Bronchial epithelial cell (primary cell): ENCODE measurements around the gene WFS1. TPM values are rescaled to one million over a fixed set of nuclear protein-coding genes. Genes with fewer than 3 reads are reported as not detected.

ENCODE experiments used
- DNase-seq: peaks from one replicate; pipeline ENCODE4 v3.0.0-alpha.2; 2010; ENCODE audit warnings: low read depth
- FAIRE-seq: peaks from 2 replicates; lab custom pipeline; 2011; peaks lifted over from hg19 to GRCh38; lab: Jason Lieb, UNC
- H3K27me3 ChIP-seq: 2 replicates; pipeline ENCODE4 v1.5.1; 2011; ENCODE audit warnings: low read length; ENCODE audit not compliant: control insufficient read depth, insufficient read depth
- H3K36me3 ChIP-seq: 2 replicates; pipeline ENCODE4 v1.5.1; 2011; ENCODE audit warnings: low read length; ENCODE audit not compliant: control insufficient read depth, insufficient read depth
- H3K4me3 ChIP-seq: 2 replicates; pipeline ENCODE4 v1.5.1; 2011; ENCODE audit warnings: mild to moderate bottlenecking, low read depth, low read length, control low read depth
- CTCF ChIP-seq: IDR thresholded peaks from 2 replicates; pipeline ENCODE4 v1.5.1; 2011; ENCODE audit warnings: mild to moderate bottlenecking, moderate library complexity, low read length, control low read depth, inconsistent platforms; ENCODE audit not compliant: insufficient read depth, severe bottlenecking
- total RNA-seq: library from RNA; depleted of rRNA; stranded (reverse); fragments of >200 nt; gene quantifications from 2 replicates; pipeline ENCODE4 v1.2.1, GENCODE V29; 2014

Gene WFS1, protein sequence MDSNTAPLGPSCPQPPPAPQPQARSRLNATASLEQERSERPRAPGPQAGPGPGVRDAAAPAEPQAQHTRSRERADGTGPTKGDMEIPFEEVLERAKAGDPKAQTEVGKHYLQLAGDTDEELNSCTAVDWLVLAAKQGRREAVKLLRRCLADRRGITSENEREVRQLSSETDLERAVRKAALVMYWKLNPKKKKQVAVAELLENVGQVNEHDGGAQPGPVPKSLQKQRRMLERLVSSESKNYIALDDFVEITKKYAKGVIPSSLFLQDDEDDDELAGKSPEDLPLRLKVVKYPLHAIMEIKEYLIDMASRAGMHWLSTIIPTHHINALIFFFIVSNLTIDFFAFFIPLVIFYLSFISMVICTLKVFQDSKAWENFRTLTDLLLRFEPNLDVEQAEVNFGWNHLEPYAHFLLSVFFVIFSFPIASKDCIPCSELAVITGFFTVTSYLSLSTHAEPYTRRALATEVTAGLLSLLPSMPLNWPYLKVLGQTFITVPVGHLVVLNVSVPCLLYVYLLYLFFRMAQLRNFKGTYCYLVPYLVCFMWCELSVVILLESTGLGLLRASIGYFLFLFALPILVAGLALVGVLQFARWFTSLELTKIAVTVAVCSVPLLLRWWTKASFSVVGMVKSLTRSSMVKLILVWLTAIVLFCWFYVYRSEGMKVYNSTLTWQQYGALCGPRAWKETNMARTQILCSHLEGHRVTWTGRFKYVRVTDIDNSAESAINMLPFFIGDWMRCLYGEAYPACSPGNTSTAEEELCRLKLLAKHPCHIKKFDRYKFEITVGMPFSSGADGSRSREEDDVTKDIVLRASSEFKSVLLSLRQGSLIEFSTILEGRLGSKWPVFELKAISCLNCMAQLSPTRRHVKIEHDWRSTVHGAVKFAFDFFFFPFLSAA
- 7.9 and 9.9 TPM in 2 replicates for total RNA-seq

DNA sequence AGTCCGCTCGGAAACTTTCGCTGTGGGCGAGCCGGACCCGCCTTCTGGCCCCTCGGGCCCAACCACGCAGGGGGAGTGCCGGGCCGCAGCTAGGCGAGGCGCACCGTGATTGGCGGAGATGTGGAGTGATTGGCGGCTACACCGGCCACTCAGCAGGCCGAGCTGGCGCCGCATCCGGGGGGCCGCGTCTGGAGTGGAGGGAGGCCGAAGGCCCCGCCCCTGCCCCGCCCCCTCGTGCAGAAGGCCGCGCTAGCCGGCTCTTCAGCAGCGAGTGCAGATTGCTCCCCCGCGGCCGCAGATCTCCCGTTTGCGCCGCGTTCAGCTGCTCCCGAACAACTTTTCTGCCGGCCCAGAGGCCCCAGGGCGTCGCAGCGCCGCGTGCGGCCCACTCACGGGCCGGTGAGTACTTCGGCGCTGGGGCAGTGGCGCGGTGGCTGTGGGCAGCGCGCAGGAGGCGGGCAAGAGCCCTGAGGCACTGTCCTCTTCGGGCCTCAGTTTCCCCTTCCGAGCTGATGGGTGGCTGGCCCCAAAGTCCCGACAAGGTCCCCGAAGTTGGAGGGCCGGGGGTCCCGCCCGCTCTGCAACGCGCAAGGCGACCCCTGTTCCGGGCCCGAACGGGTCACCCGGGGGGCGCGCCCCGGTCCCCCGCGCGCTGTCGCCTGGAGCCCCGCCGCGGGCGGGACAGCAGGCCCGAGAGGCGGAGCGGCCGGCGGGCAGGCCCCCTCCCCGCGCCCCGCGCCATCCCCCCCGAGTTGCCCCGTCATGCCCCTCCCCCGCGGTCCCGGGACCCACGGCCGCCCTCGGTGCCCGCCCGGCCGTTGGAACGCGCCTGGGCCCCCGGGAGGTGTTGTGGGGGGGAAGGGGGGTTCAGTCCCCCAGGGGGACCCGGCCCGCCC lies at the start of gene WFS1:
Gene WFS1 (plus strand): TSS at position 235 of the 896 bp plus-strand sequence. CDS start 7,606 bp downstream, outside the sequence.
- H3K27me3 ChIP-seq: no peaks in the 10 kb centered on the region
- no peaks in the 10 kb centered on the region for H3K36me3 ChIP-seq
- FAIRE-seq (no peak), DNase-seq (peak; percentile 89)
- peak within 1 kb of the TSS; percentile 88 for H3K4me3 ChIP-seq
- TF ChIP-seq CTCF: no peak

DNA sequence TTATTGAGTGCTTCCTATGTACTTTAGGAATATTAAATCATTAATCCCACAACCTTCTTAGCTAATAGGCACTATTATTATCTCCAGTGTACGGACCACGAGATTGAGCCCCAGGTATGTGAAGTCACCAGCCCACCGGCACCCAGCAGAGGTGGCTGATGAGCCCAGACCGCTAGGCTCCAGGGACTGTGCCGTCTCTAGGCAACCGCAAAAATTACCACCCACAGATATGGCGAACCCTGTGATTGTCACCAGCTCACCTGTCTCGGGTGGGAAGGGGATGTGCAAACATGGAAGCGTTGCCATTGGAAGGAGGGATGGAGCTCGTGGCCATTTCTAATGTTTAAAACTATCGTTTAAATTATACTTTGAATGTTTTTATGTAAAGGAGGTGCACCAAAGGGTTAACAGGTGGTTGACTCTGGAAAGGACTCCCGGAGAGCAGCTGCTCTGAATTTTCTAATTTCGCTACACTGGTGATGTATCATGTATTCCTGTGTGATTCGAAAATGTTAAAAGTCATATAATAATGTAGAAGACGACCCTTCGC lies 48.3 kb upstream of the WFS1 start:
- FAIRE-seq (no peak), DNase-seq (no peak)
- H3K36me3 ChIP-seq: no peaks in the 10 kb centered on the region
- no peaks in the 10 kb centered on the region for H3K27me3 ChIP-seq
- no peak for TF ChIP-seq CTCF
- H3K4me3 ChIP-seq: no peak overlapping the region

- TF ChIP-seq CTCF: no peak
- Histone ChIP-seq H3K4me3 (no peak overlapping the region), H3K27me3 (no peaks in the 10 kb centered on the region), H3K36me3 (no peaks in the 10 kb centered on the region)
- DNase-seq: no peak
- FAIRE-seq: no peak
These were observed 47.5 kb upstream of the WFS1 start for GRCh38 chr4:6221851-6222760.

GRCh38 chr4:6222761-6223292 lies 46.8 kb upstream of the WFS1 start:
- FAIRE-seq: no peak
- no peak overlapping the region for H3K4me3 ChIP-seq

More at GRCh38 chr4:6222761-6223292, 46.8 kb upstream of the WFS1 start:
- Histone ChIP-seq H3K36me3 (no peaks in the 10 kb centered on the region), H3K27me3 (no peaks in the 10 kb centered on the region)
- no peak for DNase-seq
- TF ChIP-seq CTCF: no peak
